HEK293 (cell line): Measurements from ENCODE around the gene TRAPPC1.

Source experiments
- CTCF ChIA-PET: fragments of 350-600 bp; formaldehyde crosslinking; extraction: SDS; loops from one replicate; lab custom pipeline; 2021; ENCODE audit warnings: antibody characterized with exemption; lab: Yijun Ruan, JAX
- POLR2A ChIA-PET: fragments of 300-600 bp; formaldehyde crosslinking; extraction: SDS; loops from one replicate; lab custom pipeline; 2020; ENCODE audit warnings: antibody characterized with exemption, inconsistent platforms; lab: Yijun Ruan, JAX
- H3K27ac ChIP-seq: fragments of 200-500 bp; sonication (Bioruptor generic); 2 replicates; pipeline ENCODE4 v1.5.1; 2014; ENCODE audit warnings: low read depth, low read length, control low read depth, inconsistent platforms; ENCODE audit errors: extremely low read depth
- H3K36me3 ChIP-seq, 2 experiments: fragments of 200-500 bp in 1 of 2; sonication (Bioruptor generic) in 1 of 2; 1 replicate in 1 of 2; 2 replicates in 1 of 2; pipeline ENCODE4 v1.5.1; 2014 to 2017; ENCODE audit warnings: inconsistent platforms in 2 of 2, low read length in 2 of 2; ENCODE audit not compliant: control insufficient read depth in 2 of 2, insufficient read depth in 1 of 2
- H3K4me1 ChIP-seq: fragments of 200-500 bp; sonication (Bioruptor generic); 2 replicates; pipeline ENCODE4 v1.5.1; 2014; ENCODE audit warnings: mild to moderate bottlenecking, low read length, inconsistent platforms; ENCODE audit not compliant: control insufficient read depth, insufficient read depth
- H3K4me3 ChIP-seq: 2 replicates; pipeline ENCODE4 v1.5.1; 2011; ENCODE audit warnings: low read depth, mild to moderate bottlenecking, control low read depth, low read length, moderate library complexity
- H3K9me3 ChIP-seq: fragments of 200-500 bp; sonication (Bioruptor generic); 2 replicates; pipeline ENCODE4 v1.5.1; 2014; ENCODE audit warnings: low read depth, low read length, inconsistent platforms; ENCODE audit not compliant: control insufficient read depth, insufficient read depth
- KLF1 ChIP-seq: fragments of 450-650 bp; formaldehyde crosslinking; IDR thresholded peaks from 2 replicates; pipeline ENCODE4 v1.5.1; 2016; ENCODE audit warnings: missing biosample characterization, missing genetic modification characterization
- KLF16 ChIP-seq: fragments of 450-650 bp; formaldehyde crosslinking; IDR thresholded peaks from 2 replicates; pipeline ENCODE4 v1.5.1; 2017; ENCODE audit warnings: missing biosample characterization, missing genetic modification characterization
- PATZ1 ChIP-seq: fragments of 450-650 bp; formaldehyde crosslinking; IDR thresholded peaks from 2 replicates; pipeline ENCODE4 v1.5.1; 2016; ENCODE audit warnings: missing biosample characterization, missing genetic modification characterization
- PBX3 ChIP-seq: sonication (generic); formaldehyde crosslinking; IDR thresholded peaks from 2 replicates; pipeline ENCODE4 v1.8.1; 2022; ENCODE audit warnings: mild to moderate bottlenecking, moderate library complexity, missing genetic modification reagents
- REST ChIP-seq: fragments of 450-650 bp; formaldehyde crosslinking; IDR thresholded peaks from 2 replicates; pipeline ENCODE4 v1.5.1; 2016; ENCODE audit warnings: missing biosample characterization, missing genetic modification characterization
- WT1 ChIP-seq: fragments of 450-650 bp; formaldehyde crosslinking; IDR thresholded peaks from 2 replicates; pipeline ENCODE4 v1.5.1; 2016; ENCODE audit warnings: missing biosample characterization, missing genetic modification characterization
- YY2 ChIP-seq: fragments of 450-650 bp; formaldehyde crosslinking; IDR thresholded peaks from 2 replicates; pipeline ENCODE4 v1.5.1; 2016; ENCODE audit warnings: missing biosample characterization, missing genetic modification characterization
- ZBTB1 ChIP-seq: fragments of 450-650 bp; formaldehyde crosslinking; IDR thresholded peaks from 2 replicates; pipeline ENCODE4 v1.5.1; 2016; ENCODE audit warnings: missing biosample characterization, missing genetic modification characterization
- ZBTB11 ChIP-seq: fragments of 450-650 bp; formaldehyde crosslinking; conservative IDR thresholded peaks from 2 replicates; pipeline ENCODE4 v1.5.1; 2016; ENCODE audit warnings: low read depth, missing biosample characterization, missing genetic modification characterization
- ZBTB48 ChIP-seq: fragments of 450-650 bp; formaldehyde crosslinking; IDR thresholded peaks from 2 replicates; pipeline ENCODE4 v1.5.1; 2016; ENCODE audit warnings: missing biosample characterization, missing genetic modification characterization
- ZFP37 ChIP-seq: fragments of 450-650 bp; formaldehyde crosslinking; IDR thresholded peaks from 2 replicates; pipeline ENCODE4 v1.5.1; 2016; ENCODE audit warnings: missing biosample characterization, missing genetic modification characterization
- ZFP69B ChIP-seq: fragments of 450-650 bp; formaldehyde crosslinking; IDR thresholded peaks from 2 replicates; pipeline ENCODE4 v1.5.1; 2016; ENCODE audit warnings: missing biosample characterization, missing genetic modification characterization
- ZNF169 ChIP-seq: fragments of 450-650 bp; formaldehyde crosslinking; IDR thresholded peaks from 2 replicates; pipeline ENCODE4 v1.5.1; 2016; ENCODE audit warnings: missing biosample characterization, missing genetic modification characterization
- ZNF335 ChIP-seq: fragments of 450-650 bp; formaldehyde crosslinking; conservative IDR thresholded peaks from 2 replicates; pipeline ENCODE4 v1.5.1; 2016; ENCODE audit warnings: missing biosample characterization, missing genetic modification characterization
- ZNF391 ChIP-seq: fragments of 450-650 bp; formaldehyde crosslinking; IDR thresholded peaks from 2 replicates; pipeline ENCODE4 v1.5.1; 2016; ENCODE audit warnings: low read depth, missing biosample characterization, missing genetic modification characterization, borderline replicate concordance
- ZNF600 ChIP-seq: fragments of 450-650 bp; formaldehyde crosslinking; IDR thresholded peaks from 2 replicates; pipeline ENCODE4 v1.5.1; 2016; ENCODE audit warnings: missing biosample characterization, missing genetic modification characterization

Gene TRAPPC1

GRCh38 chr17:7932483-7932891 is 741 bp upstream of the TRAPPC1 start:
- Histone ChIP-seq H3K36me3 (peaks cover 33 to 62% of the 10 kb centered on the region in 2 experiments), H3K4me3 (peak overlapping the region; percentile 93), H3K27ac (peak overlapping the region; percentile 57; the same call in 1 of the 2 replicates), H3K9me3 (no peaks in the 10 kb centered on the region), H3K4me1 (peaks cover 5% of the 10 kb centered on the region; the same call in 1 of the 2 replicates)
- ChIA-PET CTCF (interaction anchor here (0.7 to 2.4 kb wide), 21 partner anchors 11 to 1479 kb away, joined by 3 to 36 read pairs (median 5); partner anchors contain the start of genes NAA38 and RNF227), POLR2A (interaction anchor here (0.6 to 5.3 kb wide), 30 partner anchors 10 to 529 kb away, joined by 3 to 66 read pairs (median 4); partner anchors contain the start of genes CHD3, FXR2, KDM6B and NAA38)
- TF ChIP-seq ZBTB11 (peak; percentile 63), ZNF600 (tag by site-specific recombination) (peak; percentile 81), ZNF391 (0 out of 2 replicates have a peak, but pooled peaks have one; percentile 15), ZNF169 (tag by site-specific recombination) (0 out of 2 replicates have a peak, but pooled peaks have one; percentile 0), KLF1 (tag by site-specific recombination) (0 out of 2 replicates have a peak, but pooled peaks have one; percentile 9), ZNF335 (tag by site-specific recombination) (peak; percentile 72), KLF16 (tag by site-specific recombination) (no peak), PBX3 (CRISPR knock-in tag) (no peak), ZBTB1 (no peak), ZBTB48 (peak; percentile 78), ZFP69B (tag by site-specific recombination) (no peak), ZFP37 (tag by site-specific recombination) (0 out of 2 replicates have a peak, but pooled peaks have one; percentile 17), WT1 (peak; percentile 11; the same call in 1 of the 2 replicates), YY2 (tag by site-specific recombination) (0 out of 2 replicates have a peak, but pooled peaks have one; percentile 0), PATZ1 (tag by site-specific recombination) (0 out of 2 replicates have a peak, but pooled peaks have one; percentile 40), REST (0 out of 2 replicates have a peak, but pooled peaks have one; percentile 3)
